ENCODE data around the gene XPNPEP3.

Gene XPNPEP3

DNA sequence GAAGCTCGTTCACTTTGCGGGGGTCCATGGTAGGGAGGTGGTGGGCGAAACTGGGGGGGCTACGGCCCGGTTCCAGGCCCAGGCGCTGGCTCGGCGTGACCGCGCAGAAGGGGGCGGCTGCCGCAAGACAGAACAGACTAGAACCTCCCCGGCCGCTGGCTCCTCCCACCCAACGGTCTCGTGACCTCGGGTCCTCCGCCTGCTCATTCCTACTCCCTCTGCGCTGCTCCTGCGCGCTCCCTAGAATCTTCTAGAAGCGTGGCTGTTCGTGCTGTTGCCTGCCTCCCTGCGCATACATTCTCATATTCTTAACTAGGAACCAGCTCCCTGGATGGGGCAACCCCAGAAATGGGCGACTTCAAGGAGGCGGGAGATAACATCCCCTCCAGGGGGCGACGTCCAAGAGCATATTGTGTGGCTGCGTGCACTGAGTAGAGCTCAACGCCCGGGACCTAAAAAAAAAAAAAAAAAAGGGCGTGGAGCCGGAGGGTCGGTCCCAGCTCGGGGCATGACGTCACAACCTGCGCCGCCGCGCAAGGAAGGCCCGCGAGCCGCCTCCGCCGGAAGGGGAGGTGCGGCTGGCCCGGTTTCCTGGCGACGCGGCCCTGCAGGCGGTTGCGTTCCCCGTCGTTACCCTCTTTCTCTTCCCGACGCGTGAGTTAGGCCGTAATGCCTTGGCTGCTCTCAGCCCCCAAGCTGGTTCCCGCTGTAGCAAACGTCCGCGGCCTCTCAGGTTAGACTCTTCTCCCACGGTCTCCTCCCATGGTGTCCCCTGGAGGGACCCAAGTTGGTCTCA is at the start of gene XPNPEP3, which contains the start of gene ST13:
XPNPEP3 (plus strand) TSS at position 636 of the 796 bp plus-strand sequence; CDS start at position 670, 34 bp downstream.
ST13 (minus strand) TSS at position 127 of the 796 bp plus-strand sequence; CDS start at position 28, 99 bp downstream.
- peaks cover 48% of the 10 kb centered on the region for H3K36me3 ChIP-seq
- H3K9me3 ChIP-seq (ENCODE audit: severe bottlenecking), result no peaks in the 10 kb centered on the region
- H3K27ac ChIP-seq, result peak within 1 kb of the TSS; percentile 100
- DNase-seq, result peak; percentile 98
- TF ChIP-seq, protein P1, sequence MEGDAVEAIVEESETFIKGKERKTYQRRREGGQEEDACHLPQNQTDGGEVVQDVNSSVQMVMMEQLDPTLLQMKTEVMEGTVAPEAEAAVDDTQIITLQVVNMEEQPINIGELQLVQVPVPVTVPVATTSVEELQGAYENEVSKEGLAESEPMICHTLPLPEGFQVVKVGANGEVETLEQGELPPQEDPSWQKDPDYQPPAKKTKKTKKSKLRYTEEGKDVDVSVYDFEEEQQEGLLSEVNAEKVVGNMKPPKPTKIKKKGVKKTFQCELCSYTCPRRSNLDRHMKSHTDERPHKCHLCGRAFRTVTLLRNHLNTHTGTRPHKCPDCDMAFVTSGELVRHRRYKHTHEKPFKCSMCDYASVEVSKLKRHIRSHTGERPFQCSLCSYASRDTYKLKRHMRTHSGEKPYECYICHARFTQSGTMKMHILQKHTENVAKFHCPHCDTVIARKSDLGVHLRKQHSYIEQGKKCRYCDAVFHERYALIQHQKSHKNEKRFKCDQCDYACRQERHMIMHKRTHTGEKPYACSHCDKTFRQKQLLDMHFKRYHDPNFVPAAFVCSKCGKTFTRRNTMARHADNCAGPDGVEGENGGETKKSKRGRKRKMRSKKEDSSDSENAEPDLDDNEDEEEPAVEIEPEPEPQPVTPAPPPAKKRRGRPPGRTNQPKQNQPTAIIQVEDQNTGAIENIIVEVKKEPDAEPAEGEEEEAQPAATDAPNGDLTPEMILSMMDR (IDR thresholded peaks at IDR 0.05; ENCODE audit: low read depth, low read length), result no peak
- H3K4me3 ChIP-seq (ENCODE audit: low read depth, low read length), result peak within 1 kb of the TSS; percentile 98
- H3K27me3 ChIP-seq (ENCODE audit: insufficient read depth, low read depth, severe bottlenecking), result no peaks in the 10 kb centered on the region

- no peak for DNase-seq
- no peaks in the 10 kb centered on the region for H3K27me3 ChIP-seq (ENCODE audit: insufficient read depth, low read depth, severe bottlenecking)
- no peaks in the 10 kb centered on the region for H3K9me3 ChIP-seq (ENCODE audit: severe bottlenecking)
- no peak overlapping the region for H3K27ac ChIP-seq
- no peak overlapping the region for H3K4me3 ChIP-seq (ENCODE audit: low read depth, low read length)
- peaks cover 7% of the 10 kb centered on the region for H3K36me3 ChIP-seq
- TF ChIP-seq, protein P1 (IDR thresholded peaks at IDR 0.05; ENCODE audit: low read depth, low read length), result no peak
Observed at GRCh38 chr22:40808018-40808841, 48.7 kb upstream of the XPNPEP3 start.

DNA sequence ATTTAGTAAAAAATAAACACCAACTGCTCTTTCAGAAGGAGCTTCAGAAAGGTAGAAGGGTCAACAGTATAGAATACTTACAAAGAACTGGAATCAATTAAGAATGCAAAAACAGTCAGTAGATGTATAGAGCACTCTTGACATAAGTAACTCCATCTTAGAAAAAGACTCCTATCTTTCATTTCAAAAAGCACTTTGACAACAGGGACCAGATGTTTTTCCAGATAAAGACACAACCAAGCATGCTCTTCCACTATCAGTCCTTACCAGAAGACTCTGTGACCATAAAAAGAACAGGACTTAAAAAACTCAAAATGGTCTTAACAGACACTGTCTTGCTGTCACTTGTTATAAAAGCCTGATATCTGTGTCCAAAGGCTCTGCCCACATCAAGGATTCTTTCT is 43.0 kb upstream of the XPNPEP3 start:
- H3K36me3 ChIP-seq, result peaks cover 4% of the 10 kb centered on the region
- H3K9me3 ChIP-seq (ENCODE audit: severe bottlenecking), result no peaks in the 10 kb centered on the region
- no peaks in the 10 kb centered on the region for H3K27me3 ChIP-seq (ENCODE audit: insufficient read depth, low read depth, severe bottlenecking)
- H3K4me3 ChIP-seq (ENCODE audit: low read depth, low read length), result no peak overlapping the region
- TF ChIP-seq, protein P1 (IDR thresholded peaks at IDR 0.05; ENCODE audit: low read depth, low read length), result no peak
- no peak overlapping the region for H3K27ac ChIP-seq
- DNase-seq, result no peak

DNA sequence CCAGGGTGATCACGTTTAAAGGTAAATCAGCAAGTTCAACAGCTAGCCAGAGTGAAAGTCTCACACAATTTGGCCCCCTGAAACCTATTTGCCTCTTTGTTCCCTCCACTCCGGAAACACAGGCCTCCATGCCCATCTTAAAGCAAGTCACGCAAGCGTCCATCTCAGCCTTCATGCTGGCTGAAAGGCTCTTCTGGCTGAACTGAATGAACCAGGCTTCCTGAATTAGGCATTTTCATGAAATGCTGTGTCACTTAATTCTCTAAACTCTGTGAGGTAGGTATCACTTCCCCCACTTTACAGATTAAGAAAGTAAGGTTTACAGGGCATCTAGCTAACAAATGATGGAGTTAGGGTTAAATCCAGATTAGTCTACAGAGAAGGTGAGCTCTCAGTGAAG is 39.2 kb upstream of the XPNPEP3 start:
- Histone ChIP-seq H3K9me3 (ENCODE audit: severe bottlenecking) (no peaks in the 10 kb centered on the region), H3K4me3 (ENCODE audit: low read depth, low read length) (no peak overlapping the region), H3K27me3 (ENCODE audit: insufficient read depth, low read depth, severe bottlenecking) (no peaks in the 10 kb centered on the region), H3K27ac (no peak overlapping the region), H3K36me3 (peaks cover 4% of the 10 kb centered on the region)
- no peak for DNase-seq
- TF ChIP-seq, protein P1 (IDR thresholded peaks at IDR 0.05; ENCODE audit: low read depth, low read length), result no peak

GRCh38 chr22:40818192-40818746 is 38.7 kb upstream of the XPNPEP3 start:
- Histone ChIP-seq H3K9me3 (ENCODE audit: severe bottlenecking) (no peaks in the 10 kb centered on the region), H3K27ac (no peak overlapping the region), H3K27me3 (ENCODE audit: insufficient read depth, low read depth, severe bottlenecking) (no peaks in the 10 kb centered on the region), H3K36me3 (no peaks in the 10 kb centered on the region; the same call in none of the 2 replicates), H3K4me3 (ENCODE audit: low read depth, low read length) (peak overlapping the region; percentile 71)
- TF ChIP-seq, protein P1 (IDR thresholded peaks at IDR 0.05; ENCODE audit: low read depth, low read length), result no peak
- DNase-seq, result no peak

Measured in WERI-Rb-1 (cell line).